LNCaP clone FGC (cell line): Measurements from ENCODE around the gene ACOX1.

Experiments used
- DNase-seq: peaks from one replicate; pipeline ENCODE4 v3.0.0-alpha.2; 2011; ENCODE audit warnings: low read depth
- H3K4me3 ChIP-seq: 2 replicates; pipeline ENCODE4 v1.5.1; 2011; ENCODE audit warnings: mild to moderate bottlenecking, low read depth, low read length, control low read depth
- TF ChIP-seq, protein P1 (sequence below): IDR thresholded peaks from 2 replicates; pipeline ENCODE4 v1.5.1; 2012; ENCODE audit warnings: mild to moderate bottlenecking; ENCODE audit not compliant: control insufficient read depth, insufficient read depth; ENCODE audit errors: extremely low read depth

ACOX1 gene

DNA sequence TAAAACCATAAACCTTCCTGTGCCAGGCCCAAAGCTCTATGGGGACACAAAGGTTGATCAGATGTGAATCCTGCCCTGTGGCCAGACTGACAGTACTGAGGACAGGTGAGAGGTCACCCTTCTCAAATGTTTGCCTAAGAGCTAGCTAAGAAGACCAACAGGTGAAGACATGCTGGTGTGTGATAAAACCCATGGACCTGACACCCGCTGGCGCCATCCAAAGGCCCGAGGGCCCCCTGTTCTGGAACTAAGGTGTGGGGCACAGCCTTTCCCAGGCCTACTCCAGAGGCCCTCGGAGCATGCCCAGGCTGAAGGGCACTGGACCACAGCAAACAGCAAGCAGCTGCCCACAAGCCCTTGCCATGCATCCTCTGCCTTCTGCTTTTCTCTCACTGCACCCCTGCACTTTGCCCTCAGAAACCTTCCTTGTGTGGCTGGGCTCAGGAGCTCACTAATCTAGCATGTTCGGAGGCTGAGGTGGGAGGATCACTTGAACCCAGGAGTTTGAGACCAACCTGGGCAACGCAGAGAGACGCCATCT lies 16.5 kb upstream of the ACOX1 start:
- no peak for DNase-seq
- H3K4me3 ChIP-seq, result no peak overlapping the region
- TF ChIP-seq, protein P1, sequence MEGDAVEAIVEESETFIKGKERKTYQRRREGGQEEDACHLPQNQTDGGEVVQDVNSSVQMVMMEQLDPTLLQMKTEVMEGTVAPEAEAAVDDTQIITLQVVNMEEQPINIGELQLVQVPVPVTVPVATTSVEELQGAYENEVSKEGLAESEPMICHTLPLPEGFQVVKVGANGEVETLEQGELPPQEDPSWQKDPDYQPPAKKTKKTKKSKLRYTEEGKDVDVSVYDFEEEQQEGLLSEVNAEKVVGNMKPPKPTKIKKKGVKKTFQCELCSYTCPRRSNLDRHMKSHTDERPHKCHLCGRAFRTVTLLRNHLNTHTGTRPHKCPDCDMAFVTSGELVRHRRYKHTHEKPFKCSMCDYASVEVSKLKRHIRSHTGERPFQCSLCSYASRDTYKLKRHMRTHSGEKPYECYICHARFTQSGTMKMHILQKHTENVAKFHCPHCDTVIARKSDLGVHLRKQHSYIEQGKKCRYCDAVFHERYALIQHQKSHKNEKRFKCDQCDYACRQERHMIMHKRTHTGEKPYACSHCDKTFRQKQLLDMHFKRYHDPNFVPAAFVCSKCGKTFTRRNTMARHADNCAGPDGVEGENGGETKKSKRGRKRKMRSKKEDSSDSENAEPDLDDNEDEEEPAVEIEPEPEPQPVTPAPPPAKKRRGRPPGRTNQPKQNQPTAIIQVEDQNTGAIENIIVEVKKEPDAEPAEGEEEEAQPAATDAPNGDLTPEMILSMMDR, result no peak

DNA sequence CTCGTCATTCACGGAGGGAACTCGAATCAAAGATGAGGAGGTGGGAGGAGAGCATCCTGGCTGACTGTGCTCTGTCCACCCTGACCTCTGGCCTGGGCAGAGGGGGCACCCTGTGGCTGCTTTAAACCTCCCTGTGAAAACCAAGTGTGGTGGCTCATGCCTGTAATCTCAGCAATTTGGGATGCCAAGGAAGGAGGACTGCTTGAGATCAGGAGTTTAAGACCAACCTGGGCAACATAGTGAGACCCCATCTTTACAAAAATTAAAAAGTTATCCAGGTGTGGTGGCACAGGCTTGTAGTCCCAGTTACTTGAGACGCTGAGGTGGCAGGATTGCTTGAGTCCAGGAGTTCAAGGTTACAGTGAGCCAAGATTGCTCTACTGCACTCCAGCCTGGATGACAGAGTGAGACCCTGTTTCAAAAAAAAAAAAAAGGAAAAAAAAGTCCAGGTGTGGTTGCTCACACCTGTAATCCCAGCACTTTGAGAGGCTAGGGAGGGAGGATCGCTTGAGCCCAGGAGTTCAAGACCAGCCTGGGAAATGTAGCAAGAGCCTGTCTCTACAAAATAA lies 15.9 kb upstream of the ACOX1 start:
- DNase-seq, result no peak
- H3K4me3 ChIP-seq, result no peak overlapping the region
- TF ChIP-seq, protein P1, result no peak

DNA sequence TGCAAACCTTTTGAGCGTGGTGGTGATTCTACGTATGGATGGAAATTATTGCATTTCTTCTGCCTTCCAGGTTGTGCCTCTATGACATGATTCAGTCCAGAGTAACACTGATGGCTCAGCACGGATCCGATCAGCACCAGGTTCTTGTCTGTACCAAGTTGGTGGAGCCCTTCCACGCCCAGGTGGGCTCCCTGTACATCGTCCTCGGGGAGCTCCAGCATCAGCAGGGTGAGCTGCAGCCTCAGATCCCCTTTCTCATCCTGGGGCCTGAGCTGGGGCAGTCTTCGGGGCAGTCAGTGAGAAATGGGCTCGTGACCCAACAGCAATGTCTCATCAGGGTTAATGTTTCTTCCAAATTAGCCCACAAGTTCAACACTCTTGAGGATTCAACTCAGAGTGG lies 12.4 kb upstream of the ACOX1 start:
- no peak for DNase-seq
- H3K4me3 ChIP-seq, result no peak overlapping the region
- TF ChIP-seq, protein P1, result no peak

DNA sequence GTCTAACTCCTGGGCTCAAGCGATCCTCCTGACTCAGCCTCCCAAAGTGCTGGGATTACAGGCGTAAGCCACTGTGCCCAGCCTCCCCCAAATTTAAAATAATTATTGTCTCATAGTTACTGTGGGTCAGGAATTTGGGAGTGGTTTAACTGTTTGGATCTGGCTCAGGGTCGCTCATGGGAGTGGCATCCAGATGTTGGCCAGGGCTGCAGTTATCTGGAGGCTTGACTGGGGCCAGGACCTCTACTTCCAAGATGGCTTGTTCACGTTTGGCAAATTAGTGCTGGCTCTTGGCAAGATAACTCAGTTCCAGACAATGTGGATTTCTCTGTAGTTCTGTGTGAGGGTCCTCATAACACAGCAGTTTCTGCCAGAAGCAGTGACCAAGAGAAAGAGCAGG lies 8.1 kb upstream of the ACOX1 start:
- DNase-seq, result no peak
- H3K4me3 ChIP-seq, result no peak overlapping the region
- TF ChIP-seq, protein P1, result no peak

DNA sequence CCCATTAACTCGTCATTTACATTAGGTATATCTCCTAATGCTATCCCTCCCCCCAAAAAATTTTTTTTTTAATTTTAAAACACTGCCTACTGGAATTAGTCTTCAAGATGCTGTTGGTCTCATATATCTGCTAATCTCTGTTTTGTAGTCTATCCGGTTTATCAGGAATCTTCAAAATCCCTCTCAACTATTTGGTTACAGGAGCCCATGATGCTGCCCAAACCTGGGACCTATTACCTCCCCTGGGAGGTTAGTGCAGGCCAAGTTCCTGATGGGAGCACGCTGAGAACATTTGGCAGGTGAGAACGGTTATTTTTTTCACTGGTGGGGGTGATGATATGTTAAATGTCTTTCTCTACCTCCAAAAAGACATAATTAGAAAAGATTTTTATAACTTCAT lies 7.0 kb upstream of the ACOX1 start:
- H3K4me3 ChIP-seq, result no peak overlapping the region
- TF ChIP-seq, protein P1, result no peak
- no peak for DNase-seq

DNA sequence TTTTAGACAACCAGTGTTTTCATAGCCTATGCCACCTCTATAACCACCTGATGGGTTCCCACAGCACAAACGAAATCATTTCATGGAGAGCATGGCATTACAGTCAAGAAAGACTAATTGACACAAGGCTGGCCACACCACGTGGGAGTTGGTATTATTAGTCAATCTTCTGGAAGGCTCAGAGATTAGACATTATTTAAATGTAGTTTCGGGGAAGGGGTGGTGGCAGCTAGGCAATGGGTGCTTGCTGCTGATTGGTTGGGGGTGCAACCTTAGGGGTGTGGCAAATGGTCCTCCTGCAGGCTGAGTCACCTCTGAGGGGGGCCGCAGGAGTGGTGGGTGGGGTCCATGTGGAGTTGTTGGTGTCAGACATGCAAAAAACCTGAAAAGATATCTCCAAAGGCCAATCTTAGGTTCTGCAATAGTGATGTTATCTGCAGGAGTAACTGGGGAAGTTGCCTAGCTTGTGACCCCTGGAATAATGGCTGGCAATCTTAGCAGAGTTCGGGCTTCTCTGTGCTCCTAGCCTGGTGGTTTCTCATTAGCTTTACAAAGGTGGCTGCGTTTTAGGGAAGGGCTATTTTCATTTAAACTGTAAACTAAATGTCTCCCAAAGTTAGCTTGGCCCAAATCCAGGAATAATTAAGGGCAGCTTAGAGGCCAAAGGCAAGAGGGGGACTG lies 4.7 kb upstream of the ACOX1 start:
- DNase-seq, result no peak
- no peak overlapping the region for H3K4me3 ChIP-seq

More for the DNA sequence above, 4.7 kb upstream of the ACOX1 start:
- TF ChIP-seq, protein P1, result no peak
